Measurements from ENCODE around the gene DACT2.
"Not testable (repeated sequence)": the region's sequence is repeated elsewhere in the genome, so short reads cannot be mapped to it uniquely, and the experiment has no call there.

Gene DACT2

GRCh38 chr6:168303982-168304751 is 15.4 kb downstream of the DACT2 start:
- DNase-seq: no peak

GRCh38 chr6:168302534-168302933 is 17.0 kb downstream of the DACT2 start:
- no peak for DNase-seq

GRCh38 chr6:168301648-168302398 is 17.8 kb downstream of the DACT2 start:
- no peak for DNase-seq

GRCh38 chr6:168300975-168301647 is 18.5 kb downstream of the DACT2 start:
- no peak for DNase-seq

GRCh38 chr6:168299541-168300511 is 19.8 kb downstream of the DACT2 start:
- DNase-seq: peak in 11 of 51 donors; percentile 10 to 40 (median 20)

- DNase-seq: no peak
Measured at GRCh38 chr6:168297643-168298042, 21.9 kb downstream of the DACT2 start.

- no peak for DNase-seq
Measured at GRCh38 chr6:168294901-168295300, 24.7 kb downstream of the DACT2 start.

- DNase-seq: no peak
Measured at GRCh38 chr6:168293636-168294530, 25.7 kb downstream of the DACT2 start.

GRCh38 chr6:168292826-168293225 is 26.8 kb downstream of the DACT2 start:
- DNase-seq: no peak

GRCh38 chr6:168291450-168291849 is 28.1 kb downstream of the DACT2 start:
- peak in 1 of 51 donors; percentile 53 for DNase-seq

- DNase-seq: no peak
Measured at GRCh38 chr6:168290095-168290494, 29.5 kb downstream of the DACT2 start.

GRCh38 chr6:168289571-168289962 is 30.0 kb downstream of the DACT2 start:
- DNase-seq: no peak

- DNase-seq: no peak
Measured at GRCh38 chr6:168288781-168289570, 30.6 kb downstream of the DACT2 start.

GRCh38 chr6:168287460-168287859 is 32.1 kb downstream of the DACT2 start:
- not testable (repeated sequence) for DNase-seq

- peak in 2 of 51 donors; percentile 18 to 26 for DNase-seq
Measured at GRCh38 chr6:168286771-168287446, 32.7 kb downstream of the DACT2 start.

GRCh38 chr6:168286116-168286515 is 33.5 kb downstream of the DACT2 start:
- no peak for DNase-seq

- DNase-seq: no peak
Measured at GRCh38 chr6:168285456-168285855, 34.1 kb downstream of the DACT2 start.

- no peak for DNase-seq
Measured at GRCh38 chr6:168284187-168284586, 35.4 kb downstream of the DACT2 start.

- DNase-seq: no peak
Measured at GRCh38 chr6:168283686-168284025, 35.9 kb downstream of the DACT2 start.

All from hypothalamus (tissue), 51 donors.